Skeletal muscle satellite cell (primary cell): ENCODE data around the gene SEMA4D.

Experiments used
- H3K27me3 ChIP-seq: 2 replicates; pipeline ENCODE4 v1.7.0; 2013; ENCODE audit warnings: low read length; ENCODE audit not compliant: control insufficient read depth, insufficient read depth
- H3K36me3 ChIP-seq: 2 replicates; pipeline ENCODE4 v1.7.0; 2013; ENCODE audit warnings: mild to moderate bottlenecking, control low read depth, low read length; ENCODE audit not compliant: insufficient read depth
- H3K4me1 ChIP-seq: 2 replicates; pipeline ENCODE4 v1.7.0; 2013; ENCODE audit warnings: low read length; ENCODE audit not compliant: control insufficient read depth, insufficient read depth
- H3K4me2 ChIP-seq: 2 replicates; pipeline ENCODE4 v1.7.0; 2013; ENCODE audit warnings: mild to moderate bottlenecking, low read length
- H3K4me3 ChIP-seq: 2 replicates; pipeline ENCODE4 v1.7.0; 2013; ENCODE audit warnings: low read length
- H3K9ac ChIP-seq: 2 replicates; pipeline ENCODE4 v1.7.0; 2013; ENCODE audit warnings: mild to moderate bottlenecking, low read depth, low read length, moderate library complexity
- H3K9me3 ChIP-seq: replicated peaks from 2 replicates; pipeline ENCODE4 v1.7.0; 2013; ENCODE audit warnings: mild to moderate bottlenecking, control low read depth, low read length

The SEMA4D gene

GRCh38 chr9:89528131-89528530, 30.2 kb upstream of the SEMA4D start:
- H3K4me2 ChIP-seq: no peak overlapping the region
- no peaks in the 10 kb centered on the region for H3K36me3 ChIP-seq
- H3K9ac ChIP-seq: no peak overlapping the region
- H3K4me1 ChIP-seq: no peaks in the 10 kb centered on the region
- no peak overlapping the region for H3K4me3 ChIP-seq
- no peaks in the 10 kb centered on the region for H3K9me3 ChIP-seq
- H3K27me3 ChIP-seq: peaks cover 13% of the 10 kb centered on the region

- no peak overlapping the region for H3K9ac ChIP-seq
- no peaks in the 10 kb centered on the region for H3K9me3 ChIP-seq
- no peak overlapping the region for H3K4me2 ChIP-seq
- H3K36me3 ChIP-seq: no peaks in the 10 kb centered on the region
- H3K27me3 ChIP-seq: peaks cover 13% of the 10 kb centered on the region
- H3K4me1 ChIP-seq: no peaks in the 10 kb centered on the region
- no peak overlapping the region for H3K4me3 ChIP-seq
Measured at GRCh38 chr9:89527084-89527483, 29.2 kb upstream of the SEMA4D start.

DNA sequence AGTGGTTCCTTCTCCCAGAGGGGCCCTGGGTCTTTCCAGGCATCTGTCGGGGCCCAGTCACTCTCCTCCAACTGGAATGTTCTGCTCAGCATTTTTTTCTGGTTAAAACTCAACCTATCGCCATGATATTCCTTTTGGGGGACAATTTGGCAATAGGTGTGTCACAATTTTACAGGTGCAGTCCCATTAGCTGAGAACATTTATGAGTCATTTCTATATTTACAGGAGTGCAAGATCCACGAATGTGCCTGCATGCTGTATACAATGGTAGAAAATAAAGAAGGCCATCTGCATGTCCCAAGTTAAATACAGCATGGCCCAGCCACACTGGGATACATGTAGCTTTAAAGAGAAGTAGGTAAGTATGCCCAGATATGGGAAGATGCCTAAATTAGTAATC, 28.8 kb upstream of the SEMA4D start:
- no peaks in the 10 kb centered on the region for H3K36me3 ChIP-seq
- H3K4me2 ChIP-seq: no peak overlapping the region
- H3K9me3 ChIP-seq: no peaks in the 10 kb centered on the region
- H3K4me1 ChIP-seq: no peaks in the 10 kb centered on the region
- peaks cover 13% of the 10 kb centered on the region for H3K27me3 ChIP-seq
- no peak overlapping the region for H3K9ac ChIP-seq
- no peak overlapping the region for H3K4me3 ChIP-seq

DNA sequence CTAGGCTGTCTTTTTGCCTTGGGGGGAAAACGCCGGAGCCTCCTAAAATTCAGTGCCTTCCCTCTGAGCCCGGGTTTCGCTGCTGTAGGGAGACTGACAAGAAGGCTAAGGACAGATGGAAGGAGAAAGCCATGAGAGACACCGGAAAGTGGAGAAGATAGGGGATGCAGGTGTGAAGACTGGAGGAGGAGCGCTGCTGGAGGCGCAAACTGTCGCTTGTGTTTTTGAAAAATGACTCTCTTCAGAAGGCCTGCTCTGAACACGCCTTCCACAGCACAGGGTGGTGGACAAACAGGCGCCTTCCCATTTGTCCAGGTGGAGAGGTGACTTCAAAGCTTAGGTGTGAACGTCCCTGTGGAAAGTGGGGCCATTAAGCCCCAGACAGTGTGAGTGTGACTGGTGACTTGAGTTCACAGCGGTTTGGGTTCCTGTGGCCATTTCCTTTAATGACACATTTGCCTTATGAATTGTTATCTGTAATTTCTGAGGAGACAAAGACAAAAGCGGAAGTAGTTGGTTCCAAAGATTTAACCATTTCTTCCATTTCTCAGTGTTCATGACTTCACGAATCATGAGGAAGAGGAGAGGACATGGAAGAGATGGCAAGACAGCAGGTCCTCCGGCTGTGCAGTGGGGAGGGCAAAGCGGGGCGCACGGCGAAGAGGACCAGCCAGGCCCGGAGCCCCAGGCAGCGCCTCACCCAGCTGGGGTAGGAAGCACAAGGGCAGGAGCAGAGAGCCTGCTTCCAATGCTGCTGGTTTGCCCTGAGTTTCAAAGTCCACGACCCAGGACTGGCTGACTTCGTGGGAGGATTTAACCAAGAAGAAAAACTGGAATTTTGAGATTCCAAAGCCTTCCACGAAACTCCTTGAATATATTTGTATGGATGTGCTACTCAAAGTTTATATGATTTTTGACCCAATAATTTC, 27.8 kb upstream of the SEMA4D start:
- Histone ChIP-seq H3K27me3 (peaks cover 13% of the 10 kb centered on the region), H3K36me3 (no peaks in the 10 kb centered on the region), H3K4me3 (no peak overlapping the region), H3K4me1 (no peaks in the 10 kb centered on the region), H3K4me2 (no peak overlapping the region), H3K9ac (no peak overlapping the region), H3K9me3 (no peaks in the 10 kb centered on the region)

GRCh38 chr9:89524963-89525362, 27.1 kb upstream of the SEMA4D start:
- no peaks in the 10 kb centered on the region for H3K9me3 ChIP-seq
- no peak overlapping the region for H3K4me2 ChIP-seq
- H3K9ac ChIP-seq: no peak overlapping the region
- H3K27me3 ChIP-seq: peaks cover 13% of the 10 kb centered on the region
- no peaks in the 10 kb centered on the region for H3K36me3 ChIP-seq
- no peaks in the 10 kb centered on the region for H3K4me1 ChIP-seq
- no peak overlapping the region for H3K4me3 ChIP-seq

- no peak overlapping the region for H3K9ac ChIP-seq
Measured at GRCh38 chr9:89523948-89524347, 26.0 kb upstream of the SEMA4D start.

GRCh38 chr9:89522959-89523285, 25.0 kb upstream of the SEMA4D start:
- Histone ChIP-seq H3K9me3 (no peaks in the 10 kb centered on the region), H3K36me3 (no peaks in the 10 kb centered on the region), H3K4me1 (no peaks in the 10 kb centered on the region), H3K27me3 (peaks cover 10% of the 10 kb centered on the region), H3K9ac (no peak overlapping the region), H3K4me2 (no peak overlapping the region), H3K4me3 (no peak overlapping the region)

More at GRCh38 chr9:89523948-89524347, 26.0 kb upstream of the SEMA4D start:
- Histone ChIP-seq H3K4me1 (no peaks in the 10 kb centered on the region), H3K4me3 (no peak overlapping the region), H3K9me3 (no peaks in the 10 kb centered on the region), H3K4me2 (no peak overlapping the region), H3K27me3 (peaks cover 10% of the 10 kb centered on the region), H3K36me3 (no peaks in the 10 kb centered on the region)

GRCh38 chr9:89522261-89522958, 24.5 kb upstream of the SEMA4D start:
- H3K9ac ChIP-seq: no peak overlapping the region
- no peak overlapping the region for H3K4me3 ChIP-seq
- H3K4me1 ChIP-seq: no peaks in the 10 kb centered on the region
- H3K9me3 ChIP-seq: no peaks in the 10 kb centered on the region
- H3K4me2 ChIP-seq: no peak overlapping the region
- H3K36me3 ChIP-seq: no peaks in the 10 kb centered on the region
- H3K27me3 ChIP-seq: peaks cover 8% of the 10 kb centered on the region

DNA sequence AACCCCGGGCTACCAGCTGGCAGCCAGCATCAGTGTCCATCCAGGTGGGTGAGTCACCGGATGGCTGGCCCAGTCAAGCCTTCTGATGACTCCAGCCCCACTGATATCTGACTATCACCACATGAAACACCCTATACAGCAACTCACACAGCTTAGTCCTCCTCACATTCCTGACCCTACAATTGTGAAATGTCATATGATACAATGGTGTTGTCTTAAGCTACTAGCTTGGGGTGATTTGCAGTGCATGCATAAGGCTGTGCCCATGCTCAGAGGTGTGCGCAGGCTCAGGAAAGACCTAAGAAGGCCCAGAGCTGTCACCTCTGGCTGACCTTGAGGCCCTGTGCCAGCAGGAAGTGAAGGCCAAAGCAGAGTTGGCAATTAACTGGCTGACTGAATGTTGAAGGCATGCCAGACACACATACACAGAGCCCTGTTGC, 21.5 kb upstream of the SEMA4D start:
- no peaks in the 10 kb centered on the region for H3K4me1 ChIP-seq
- H3K4me2 ChIP-seq: no peak overlapping the region
- H3K4me3 ChIP-seq: no peak overlapping the region
- H3K36me3 ChIP-seq: no peaks in the 10 kb centered on the region
- no peak overlapping the region for H3K9ac ChIP-seq
- no peaks in the 10 kb centered on the region for H3K9me3 ChIP-seq
- H3K27me3 ChIP-seq: peaks cover 3% of the 10 kb centered on the region

DNA sequence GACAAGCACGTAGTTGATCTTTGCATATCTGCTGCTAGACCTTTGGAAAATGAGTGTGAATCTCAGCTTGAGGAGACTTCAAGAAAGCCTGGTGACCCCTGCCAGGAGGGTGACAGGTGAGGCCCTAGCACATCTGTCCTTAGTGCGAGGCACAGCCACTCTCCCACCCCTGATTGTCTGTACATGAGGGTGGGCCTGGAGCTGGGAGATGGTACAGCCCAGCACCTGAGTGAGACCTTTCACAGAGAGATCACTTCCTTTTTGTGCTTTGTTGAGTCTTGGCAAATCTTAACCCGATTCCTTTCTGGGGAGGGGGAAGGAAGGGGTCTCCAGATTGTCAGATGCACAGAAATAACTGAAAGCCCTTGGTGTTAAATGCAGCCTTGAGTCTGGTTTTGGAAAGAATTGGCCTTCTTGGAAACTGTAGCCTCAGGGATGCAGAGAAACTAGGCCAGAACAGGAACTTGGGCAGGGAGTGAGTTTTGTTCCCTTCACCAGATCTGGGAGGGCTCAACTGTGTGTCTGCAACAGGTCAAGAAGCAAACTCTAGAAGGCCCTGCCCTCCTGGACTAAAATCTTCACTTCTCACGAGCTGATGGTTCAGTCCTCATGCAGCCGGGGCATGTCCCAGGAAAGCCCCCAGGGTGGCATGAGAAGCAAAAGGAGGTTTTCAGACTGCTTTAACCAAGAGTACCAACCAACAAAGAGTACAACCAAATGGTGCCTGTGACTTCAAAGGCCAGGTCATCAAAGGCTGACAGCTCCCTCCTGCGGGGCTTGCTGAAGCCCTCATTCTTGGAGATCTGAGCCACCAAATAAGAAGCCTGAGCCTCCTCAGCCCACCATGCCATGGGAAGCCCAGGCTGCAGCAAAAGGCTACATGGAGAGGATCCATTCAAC, 20.8 kb upstream of the SEMA4D start:
- H3K9ac ChIP-seq: no peak overlapping the region
- no peaks in the 10 kb centered on the region for H3K4me1 ChIP-seq
- no peak overlapping the region for H3K4me3 ChIP-seq

DNA sequence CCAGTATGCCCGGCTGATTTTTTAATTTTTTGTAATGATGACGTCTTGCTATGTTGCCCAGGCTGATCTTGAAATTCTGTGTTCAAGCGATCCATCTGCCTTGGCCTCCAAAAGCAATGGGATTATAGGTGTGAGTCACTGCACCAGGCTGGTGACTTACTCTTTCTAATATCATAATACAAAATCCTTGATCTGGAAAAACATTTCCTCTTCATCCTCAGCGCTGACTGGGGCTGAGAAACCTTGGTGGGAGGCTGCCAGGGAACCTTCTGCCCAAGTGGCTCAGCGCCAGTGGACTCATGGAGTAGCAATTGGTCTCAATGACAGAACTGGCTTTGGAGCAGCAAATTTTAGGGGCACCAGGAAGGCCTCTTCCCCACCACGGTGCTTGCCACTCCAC, 17.5 kb upstream of the SEMA4D start:
- Histone ChIP-seq H3K9me3 (no peaks in the 10 kb centered on the region), H3K36me3 (no peaks in the 10 kb centered on the region), H3K9ac (no peak overlapping the region), H3K4me2 (no peak overlapping the region), H3K27me3 (peaks cover 16% of the 10 kb centered on the region), H3K4me1 (no peaks in the 10 kb centered on the region), H3K4me3 (no peak overlapping the region)

More for the DNA sequence above, 20.8 kb upstream of the SEMA4D start:
- Histone ChIP-seq H3K36me3 (no peaks in the 10 kb centered on the region), H3K4me2 (no peak overlapping the region), H3K27me3 (peaks cover 5% of the 10 kb centered on the region), H3K9me3 (no peaks in the 10 kb centered on the region)
